ENCODE measurements around the gene PIP4K2B.

Gene PIP4K2B

DNA sequence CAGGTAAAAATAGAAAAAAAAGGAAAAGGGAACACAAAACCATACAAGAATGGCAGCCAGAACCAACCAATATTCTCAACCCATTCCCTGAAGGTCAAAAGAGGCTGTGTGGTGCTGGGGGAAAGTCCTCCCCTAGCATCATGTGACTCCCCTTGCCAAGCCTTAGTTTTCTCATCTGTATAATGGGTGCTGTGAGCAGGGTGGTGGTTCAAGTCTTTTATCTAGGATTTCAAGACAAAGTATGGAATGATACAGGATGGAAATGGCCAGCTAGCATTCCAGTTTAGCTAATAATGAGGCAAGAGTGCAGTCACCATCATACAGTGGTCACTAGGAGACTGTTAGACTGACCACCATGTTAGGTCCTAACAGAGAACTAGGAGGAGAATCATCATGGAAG is 26.1 kb downstream of the PIP4K2B start:
- H3K4me3 ChIP-seq (ENCODE audit: low read depth, low read length): no peak overlapping the region
- no peaks in the 10 kb centered on the region for H3K9me3 ChIP-seq (ENCODE audit: control insufficient read depth, insufficient read depth, low read depth, low read length)
- H3K27ac ChIP-seq (ENCODE audit: low read depth, low read length): no peak overlapping the region
- no peaks in the 10 kb centered on the region for H3K4me1 ChIP-seq (ENCODE audit: control insufficient read depth, insufficient read depth, low read length)
- H3K36me3 ChIP-seq (ENCODE audit: control insufficient read depth, insufficient read depth, low read length): peaks cover 92% of the 10 kb centered on the region
- H3K9ac ChIP-seq (ENCODE audit: low read length): no peak overlapping the region
- H3K27me3 ChIP-seq (ENCODE audit: control insufficient read depth, insufficient read depth, low read length): no peaks in the 10 kb centered on the region

GRCh38 chr17:38768417-38768816 is 30.9 kb downstream of the PIP4K2B start:
- H3K4me1 ChIP-seq (ENCODE audit: control insufficient read depth, insufficient read depth, low read length): no peaks in the 10 kb centered on the region
- H3K27ac ChIP-seq (ENCODE audit: low read depth, low read length): no peak overlapping the region
- H3K36me3 ChIP-seq (ENCODE audit: control insufficient read depth, insufficient read depth, low read length): peaks cover 96% of the 10 kb centered on the region
- no peak overlapping the region for H3K9ac ChIP-seq (ENCODE audit: low read length)
- no peak overlapping the region for H3K4me3 ChIP-seq (ENCODE audit: low read depth, low read length)
- no peaks in the 10 kb centered on the region for H3K27me3 ChIP-seq (ENCODE audit: control insufficient read depth, insufficient read depth, low read length)
- no peaks in the 10 kb centered on the region for H3K9me3 ChIP-seq (ENCODE audit: control insufficient read depth, insufficient read depth, low read depth, low read length)

GRCh38 chr17:38766341-38766740 is 33.0 kb downstream of the PIP4K2B start:
- Histone ChIP-seq H3K27ac (ENCODE audit: low read depth, low read length) (no peak overlapping the region), H3K4me1 (ENCODE audit: control insufficient read depth, insufficient read depth, low read length) (no peaks in the 10 kb centered on the region), H3K27me3 (ENCODE audit: control insufficient read depth, insufficient read depth, low read length) (no peaks in the 10 kb centered on the region), H3K36me3 (ENCODE audit: control insufficient read depth, insufficient read depth, low read length) (peaks cover 94% of the 10 kb centered on the region), H3K9me3 (ENCODE audit: control insufficient read depth, insufficient read depth, low read depth, low read length) (no peaks in the 10 kb centered on the region), H3K4me3 (ENCODE audit: low read depth, low read length) (no peak overlapping the region), H3K9ac (ENCODE audit: low read length) (no peak overlapping the region)

DNA sequence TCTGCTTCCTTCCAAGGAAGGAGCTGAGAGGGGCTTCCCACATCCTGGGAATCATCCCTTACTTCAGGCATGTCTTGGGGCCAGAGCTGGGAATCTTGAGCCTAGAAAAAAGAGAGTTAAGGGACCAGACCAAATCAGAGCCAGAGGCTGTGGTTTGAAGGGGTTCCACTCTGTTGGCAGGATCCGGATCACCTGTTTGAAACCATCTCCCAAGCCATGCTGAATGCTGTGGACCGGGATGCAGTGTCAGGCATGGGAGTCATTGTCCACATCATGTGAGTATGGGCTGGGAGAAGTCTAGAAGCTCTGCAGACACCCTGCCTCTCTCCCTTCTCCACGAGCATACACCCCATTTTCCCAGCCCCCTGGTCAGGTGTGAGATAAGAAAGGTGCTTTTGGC is 37.1 kb downstream of the PIP4K2B start:
- Histone ChIP-seq H3K27me3 (ENCODE audit: control insufficient read depth, insufficient read depth, low read length) (no peaks in the 10 kb centered on the region), H3K36me3 (ENCODE audit: control insufficient read depth, insufficient read depth, low read length) (peaks cover 84% of the 10 kb centered on the region), H3K4me3 (ENCODE audit: low read depth, low read length) (no peak overlapping the region), H3K27ac (ENCODE audit: low read depth, low read length) (no peak overlapping the region), H3K9ac (ENCODE audit: low read length) (no peak overlapping the region), H3K4me1 (ENCODE audit: control insufficient read depth, insufficient read depth, low read length) (no peaks in the 10 kb centered on the region), H3K9me3 (ENCODE audit: control insufficient read depth, insufficient read depth, low read depth, low read length) (no peaks in the 10 kb centered on the region)

DNA sequence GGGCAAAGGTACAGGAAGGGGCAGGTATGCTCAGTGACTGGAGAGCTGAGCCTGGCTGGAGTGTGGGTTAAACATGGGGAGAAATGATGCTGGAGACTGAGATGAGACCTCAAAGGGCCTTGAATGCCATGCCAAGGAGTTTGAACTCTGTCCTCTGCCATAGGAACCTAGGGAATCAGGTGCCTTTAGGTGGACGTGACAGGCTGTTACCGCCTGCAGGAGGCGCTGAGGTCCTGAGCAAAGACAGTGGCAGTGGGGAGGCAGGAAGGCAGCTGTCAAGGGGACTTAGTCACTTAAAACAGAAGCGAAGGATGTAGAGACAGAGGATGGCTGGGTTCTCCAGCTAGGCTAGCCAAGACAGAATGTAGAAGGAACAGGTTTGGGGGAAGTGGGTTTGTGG is 37.7 kb downstream of the PIP4K2B start:
- no peaks in the 10 kb centered on the region for H3K9me3 ChIP-seq (ENCODE audit: control insufficient read depth, insufficient read depth, low read depth, low read length)
- H3K4me3 ChIP-seq (ENCODE audit: low read depth, low read length): no peak overlapping the region
- no peak overlapping the region for H3K27ac ChIP-seq (ENCODE audit: low read depth, low read length)
- peaks cover 77% of the 10 kb centered on the region for H3K36me3 ChIP-seq (ENCODE audit: control insufficient read depth, insufficient read depth, low read length)
- no peaks in the 10 kb centered on the region for H3K4me1 ChIP-seq (ENCODE audit: control insufficient read depth, insufficient read depth, low read length)
- no peak overlapping the region for H3K9ac ChIP-seq (ENCODE audit: low read length)
- no peaks in the 10 kb centered on the region for H3K27me3 ChIP-seq (ENCODE audit: control insufficient read depth, insufficient read depth, low read length)

DNA sequence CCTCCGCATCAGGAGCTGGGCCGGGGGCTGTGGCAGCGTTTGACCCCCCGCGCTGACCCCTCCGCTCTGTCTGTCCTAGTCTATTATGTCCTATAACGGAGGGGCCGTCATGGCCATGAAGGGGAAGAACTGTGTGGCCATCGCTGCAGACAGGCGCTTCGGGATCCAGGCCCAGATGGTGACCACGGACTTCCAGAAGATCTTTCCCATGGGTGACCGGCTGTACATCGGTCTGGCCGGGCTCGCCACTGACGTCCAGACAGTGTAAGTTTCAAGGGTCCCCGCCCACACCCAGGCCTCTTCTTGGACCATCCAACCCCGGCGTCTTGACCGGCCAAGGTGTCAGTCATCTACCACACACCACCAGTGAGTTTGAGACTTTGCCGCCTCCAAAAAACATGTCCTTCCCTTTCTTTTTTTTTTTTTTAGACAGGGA is 46.3 kb downstream of the PIP4K2B start:
- H3K9ac ChIP-seq (ENCODE audit: low read length): peak overlapping the region; percentile 90
- H3K4me3 ChIP-seq (ENCODE audit: low read depth, low read length): peak overlapping the region; percentile 87
- peaks cover 8% of the 10 kb centered on the region for H3K27me3 ChIP-seq (ENCODE audit: control insufficient read depth, insufficient read depth, low read length)
- H3K36me3 ChIP-seq (ENCODE audit: control insufficient read depth, insufficient read depth, low read length): peaks cover 30% of the 10 kb centered on the region
- 0 out of 2 replicates have a peak, but pooled peaks cover 4% of the 10 kb centered on the region for H3K4me1 ChIP-seq (ENCODE audit: control insufficient read depth, insufficient read depth, low read length)
- H3K27ac ChIP-seq (ENCODE audit: low read depth, low read length): peak overlapping the region; percentile 36; the same call in 1 of the 2 replicates
- H3K9me3 ChIP-seq (ENCODE audit: control insufficient read depth, insufficient read depth, low read depth, low read length): no peaks in the 10 kb centered on the region

- 0 out of 2 replicates have a peak, but pooled peaks cover 4% of the 10 kb centered on the region for H3K4me1 ChIP-seq (ENCODE audit: control insufficient read depth, insufficient read depth, low read length)
- H3K36me3 ChIP-seq (ENCODE audit: control insufficient read depth, insufficient read depth, low read length): peaks cover 25% of the 10 kb centered on the region
- H3K27me3 ChIP-seq (ENCODE audit: control insufficient read depth, insufficient read depth, low read length): peaks cover 8% of the 10 kb centered on the region
- H3K9me3 ChIP-seq (ENCODE audit: control insufficient read depth, insufficient read depth, low read depth, low read length): no peaks in the 10 kb centered on the region
- peak within 1 kb of the TSS; percentile 90 for H3K9ac ChIP-seq (ENCODE audit: low read length)
- peak within 1 kb of the TSS; percentile 36; the same call in 1 of the 2 replicates for H3K27ac ChIP-seq (ENCODE audit: low read depth, low read length)
- peak within 1 kb of the TSS; percentile 87 for H3K4me3 ChIP-seq (ENCODE audit: low read depth, low read length)
Observed at GRCh38 chr17:38752308-38753070, 46.9 kb downstream of the PIP4K2B start, which contains the start of gene PSMB3. TSS of gene PSMB3 (plus strand) at chr17:38752741. CDS start at chr17:38752827, 86 bp downstream.

DNA sequence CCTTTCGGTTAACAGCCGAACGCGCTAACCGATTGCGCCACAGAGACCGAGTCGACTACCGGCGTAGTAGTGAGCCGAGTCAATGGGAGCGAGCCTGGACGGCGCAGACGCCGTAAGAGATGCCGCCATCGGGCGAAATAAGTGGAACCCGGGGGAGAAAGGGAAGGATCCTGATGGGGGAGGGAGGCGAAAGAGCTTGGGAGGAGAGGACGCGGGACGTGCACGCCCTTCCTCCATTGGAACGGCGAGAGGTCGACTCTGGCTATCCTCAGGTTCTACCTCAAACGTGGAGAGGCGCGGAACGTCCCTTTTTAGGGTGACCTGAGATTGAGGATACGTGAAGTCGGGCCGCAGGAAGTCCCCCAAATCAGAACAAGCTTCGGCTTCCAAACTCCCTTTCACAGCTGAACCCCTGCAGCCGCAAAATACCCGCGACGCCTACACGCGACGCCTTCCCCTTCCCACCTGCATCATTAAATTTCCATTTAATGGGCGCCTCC is 47.5 kb downstream of the PIP4K2B start:
- Histone ChIP-seq H3K27me3 (ENCODE audit: control insufficient read depth, insufficient read depth, low read length) (peaks cover 8% of the 10 kb centered on the region), H3K4me3 (ENCODE audit: low read depth, low read length) (peak overlapping the region; percentile 87), H3K4me1 (ENCODE audit: control insufficient read depth, insufficient read depth, low read length) (peaks cover 5% of the 10 kb centered on the region)

DNA sequence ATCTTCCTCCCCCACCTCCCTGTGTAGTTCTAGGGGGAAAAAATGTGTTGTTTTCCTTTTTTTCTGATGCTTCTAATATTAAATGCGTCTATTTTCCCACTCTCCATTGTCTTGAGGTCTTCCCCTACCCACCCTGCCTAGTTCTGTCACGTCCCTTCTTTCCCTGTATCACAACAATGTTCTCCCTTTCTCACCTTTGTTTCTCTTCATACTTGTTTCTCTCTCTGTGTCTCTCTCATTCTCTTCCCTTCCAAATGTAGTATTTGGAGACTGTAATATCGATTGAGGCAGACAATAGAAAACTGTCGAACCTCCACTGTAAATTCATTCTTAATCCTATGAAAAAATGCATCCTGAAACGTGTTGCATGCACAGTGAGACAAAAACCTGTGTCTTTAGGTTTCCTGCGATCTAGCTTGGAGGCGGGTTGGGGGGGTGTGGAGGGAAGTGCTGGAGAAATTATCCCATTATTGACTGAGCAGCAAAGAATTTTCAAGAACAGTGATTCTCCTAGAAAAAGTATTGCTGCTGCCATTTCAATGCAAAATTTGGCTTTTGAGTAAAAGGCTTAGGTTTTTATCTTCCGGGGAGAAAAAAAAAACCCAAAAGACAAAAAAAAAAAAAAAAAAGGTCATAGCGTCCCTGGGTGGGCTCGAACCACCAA is 48.1 kb downstream of the PIP4K2B start:
- peak overlapping the region; percentile 90 for H3K9ac ChIP-seq (ENCODE audit: low read length)
- H3K9me3 ChIP-seq (ENCODE audit: control insufficient read depth, insufficient read depth, low read depth, low read length): no peaks in the 10 kb centered on the region
- H3K4me1 ChIP-seq (ENCODE audit: control insufficient read depth, insufficient read depth, low read length): peaks cover 11% of the 10 kb centered on the region
- H3K27ac ChIP-seq (ENCODE audit: low read depth, low read length): no peak overlapping the region
- H3K36me3 ChIP-seq (ENCODE audit: control insufficient read depth, insufficient read depth, low read length): peaks cover 22% of the 10 kb centered on the region
- peak overlapping the region; percentile 87 for H3K4me3 ChIP-seq (ENCODE audit: low read depth, low read length)
- peaks cover 8% of the 10 kb centered on the region for H3K27me3 ChIP-seq (ENCODE audit: control insufficient read depth, insufficient read depth, low read length)

More for the DNA sequence above, 47.5 kb downstream of the PIP4K2B start:
- Histone ChIP-seq H3K9me3 (ENCODE audit: control insufficient read depth, insufficient read depth, low read depth, low read length) (no peaks in the 10 kb centered on the region), H3K36me3 (ENCODE audit: control insufficient read depth, insufficient read depth, low read length) (peaks cover 25% of the 10 kb centered on the region), H3K9ac (ENCODE audit: low read length) (peak overlapping the region; percentile 83), H3K27ac (ENCODE audit: low read depth, low read length) (peak overlapping the region; percentile 20; the same call in 1 of the 2 replicates)

- Histone ChIP-seq H3K27ac (ENCODE audit: low read depth, low read length) (no peak overlapping the region), H3K4me3 (ENCODE audit: low read depth, low read length) (peak overlapping the region; percentile 87), H3K9me3 (ENCODE audit: control insufficient read depth, insufficient read depth, low read depth, low read length) (no peaks in the 10 kb centered on the region), H3K9ac (ENCODE audit: low read length) (peak overlapping the region; percentile 90), H3K36me3 (ENCODE audit: control insufficient read depth, insufficient read depth, low read length) (peaks cover 15% of the 10 kb centered on the region), H3K27me3 (ENCODE audit: control insufficient read depth, insufficient read depth, low read length) (peaks cover 8% of the 10 kb centered on the region), H3K4me1 (ENCODE audit: control insufficient read depth, insufficient read depth, low read length) (peaks cover 19% of the 10 kb centered on the region)
Observed at GRCh38 chr17:38750312-38751121, 48.8 kb downstream of the PIP4K2B start.
